Measurements from ENCODE around the gene MIAT.
A peak's percentile ranks its signal among the peaks of the same experiment; 100 is the strongest.

MIAT gene

GRCh38 chr22:26713823-26714449, 56.5 kb downstream of the MIAT start:
- H3K4me1 Mint-ChIP-seq, result peaks cover 31% of the 10 kb centered on the region
- no peak overlapping the region for H3K27ac Mint-ChIP-seq
- H3K36me3 Mint-ChIP-seq, result peaks cover 52% of the 10 kb centered on the region
- H3K9me3 Mint-ChIP-seq, result no peaks in the 10 kb centered on the region
- H3K27me3 Mint-ChIP-seq, result no peaks in the 10 kb centered on the region
- no peak for ATAC-seq
- H3K4me3 Mint-ChIP-seq, result no peak overlapping the region

- Mint-ChIP-seq H3K36me3 (peaks cover 61% of the 10 kb centered on the region), H3K27me3 (no peaks in the 10 kb centered on the region), H3K4me1 (peaks cover 31% of the 10 kb centered on the region), H3K9me3 (no peaks in the 10 kb centered on the region), H3K4me3 (no peak overlapping the region), H3K27ac (no peak overlapping the region)
- ATAC-seq, result no peak
These were observed 57.6 kb downstream of the MIAT start for GRCh38 chr22:26714971-26715370.

DNA sequence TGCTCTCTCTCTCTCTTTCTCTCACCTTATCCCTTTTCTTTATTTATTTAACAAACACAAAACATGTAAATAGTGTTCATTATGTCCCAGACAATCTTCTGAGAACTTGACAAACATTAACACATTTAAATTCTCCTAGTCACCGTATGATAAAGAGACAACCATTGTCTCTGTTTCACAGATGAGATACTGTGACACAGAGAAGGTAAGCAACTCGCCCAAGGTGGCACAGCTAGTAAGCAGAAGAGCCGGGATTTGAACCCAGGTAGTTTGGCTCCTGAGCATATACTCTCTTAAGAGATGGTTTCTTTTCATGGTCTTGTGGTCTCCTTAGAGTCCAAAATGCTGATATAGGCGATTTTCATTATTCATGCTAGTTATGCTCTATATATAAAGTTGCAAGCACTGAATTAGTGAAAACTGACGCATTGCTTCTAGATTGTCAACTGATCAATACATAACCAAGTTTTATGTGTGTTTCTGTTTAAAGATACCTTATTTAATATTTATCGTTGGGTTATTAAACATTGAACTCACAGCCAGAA, 58.1 kb downstream of the MIAT start:
- Mint-ChIP-seq H3K4me3 (no peak overlapping the region), H3K27me3 (no peaks in the 10 kb centered on the region), H3K36me3 (peaks cover 64% of the 10 kb centered on the region), H3K9me3 (no peaks in the 10 kb centered on the region), H3K4me1 (peaks cover 29% of the 10 kb centered on the region), H3K27ac (no peak overlapping the region)
- no peak for ATAC-seq

DNA sequence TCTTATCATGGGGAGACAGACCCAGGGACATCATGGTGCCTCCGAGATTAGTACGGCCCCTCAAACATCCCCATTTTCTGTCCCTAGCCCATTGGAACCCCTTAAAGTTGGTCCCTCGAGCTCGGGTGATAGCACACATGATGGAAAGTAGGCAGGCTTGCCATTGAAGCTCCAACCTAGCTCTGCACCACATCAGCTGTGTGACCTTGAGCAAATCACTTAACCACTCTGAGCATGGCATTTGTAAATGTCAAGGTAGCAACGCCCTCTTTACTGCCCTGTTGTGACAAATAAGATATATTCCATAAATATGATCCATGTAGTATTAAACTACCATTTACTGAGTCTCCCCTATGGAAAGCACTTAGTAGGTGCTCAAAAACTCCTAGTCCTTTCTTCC, 61.1 kb downstream of the MIAT start:
- H3K27ac Mint-ChIP-seq, result no peak overlapping the region
- H3K4me3 Mint-ChIP-seq, result no peak overlapping the region
- peaks cover 73% of the 10 kb centered on the region for H3K36me3 Mint-ChIP-seq
- no peak for ATAC-seq
- H3K27me3 Mint-ChIP-seq, result no peaks in the 10 kb centered on the region
- peaks cover 9% of the 10 kb centered on the region for H3K4me1 Mint-ChIP-seq
- H3K9me3 Mint-ChIP-seq, result no peaks in the 10 kb centered on the region

DNA sequence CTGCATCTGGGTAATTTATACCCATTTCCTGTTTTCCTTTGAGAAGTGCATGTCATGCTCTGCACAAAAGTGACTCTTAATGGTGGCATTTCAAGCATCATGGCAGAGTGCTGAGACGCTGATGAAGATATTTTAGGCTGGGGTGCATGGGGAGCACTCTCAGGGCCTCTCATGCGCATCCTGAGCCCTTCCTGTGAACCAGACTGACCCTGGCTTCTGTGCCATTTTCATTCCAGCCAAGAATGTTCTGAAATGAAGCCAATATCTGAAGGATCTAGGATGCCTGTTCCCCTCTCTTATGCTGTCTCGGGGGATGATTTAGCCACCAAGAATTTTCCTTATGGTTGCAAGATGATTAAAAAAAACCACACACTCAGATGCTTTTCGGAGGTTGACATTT, 61.5 kb downstream of the MIAT start:
- Mint-ChIP-seq H3K4me3 (no peak overlapping the region), H3K36me3 (peaks cover 74% of the 10 kb centered on the region), H3K27ac (no peak overlapping the region), H3K9me3 (no peaks in the 10 kb centered on the region), H3K27me3 (no peaks in the 10 kb centered on the region), H3K4me1 (peaks cover 6% of the 10 kb centered on the region)
- ATAC-seq, result no peak

DNA sequence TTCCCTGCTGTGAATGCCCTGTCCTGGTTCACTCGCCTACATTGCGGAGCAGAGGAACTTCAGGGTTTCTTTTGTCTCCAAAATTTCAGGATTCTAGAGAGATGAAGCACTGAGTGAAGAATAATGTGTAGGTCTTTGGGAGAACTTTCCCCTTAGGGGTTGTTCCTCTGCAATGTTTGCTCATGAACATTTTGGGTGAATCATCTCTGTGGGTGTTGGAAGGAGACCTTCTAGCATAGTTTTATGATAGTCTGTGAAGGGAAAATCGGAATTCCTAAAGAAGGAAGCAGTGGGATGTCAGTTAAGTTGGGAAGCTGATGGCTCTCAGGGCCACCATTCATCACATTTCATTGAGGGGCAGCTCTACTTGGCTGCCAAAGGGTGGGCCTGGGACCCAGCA, 64.8 kb downstream of the MIAT start:
- H3K9me3 Mint-ChIP-seq, result no peaks in the 10 kb centered on the region
- peaks cover 83% of the 10 kb centered on the region for H3K36me3 Mint-ChIP-seq

DNA sequence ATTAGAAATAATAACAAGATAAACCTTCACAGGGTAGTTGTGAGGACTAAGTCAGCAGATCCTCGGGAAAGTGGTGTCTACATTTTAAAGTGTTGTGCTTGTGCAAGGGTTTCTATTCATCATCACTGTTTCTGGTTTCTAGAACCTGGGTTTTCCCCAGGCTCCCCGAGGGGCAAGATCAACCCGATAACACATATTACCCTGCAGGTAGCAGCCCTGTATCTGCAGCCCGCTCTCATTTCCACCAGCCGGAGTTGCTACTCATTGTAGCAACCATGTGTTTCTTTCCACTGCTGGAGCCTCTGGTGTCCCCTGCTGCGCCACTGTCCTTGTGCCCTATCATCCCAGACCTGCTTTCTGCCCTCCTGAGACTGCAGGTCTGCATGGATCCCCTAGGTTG, 67.0 kb downstream of the MIAT start:
- Mint-ChIP-seq H3K4me3 (no peak overlapping the region), H3K9me3 (no peaks in the 10 kb centered on the region), H3K36me3 (peaks cover 83% of the 10 kb centered on the region), H3K4me1 (peaks cover 6% of the 10 kb centered on the region), H3K27ac (peak overlapping the region; percentile 23), H3K27me3 (no peaks in the 10 kb centered on the region)
- ATAC-seq, result no peak

More for the DNA sequence above, 64.8 kb downstream of the MIAT start:
- no peaks in the 10 kb centered on the region for H3K27me3 Mint-ChIP-seq
- H3K27ac Mint-ChIP-seq, result no peak overlapping the region
- no peak for ATAC-seq
- no peak overlapping the region for H3K4me3 Mint-ChIP-seq
- H3K4me1 Mint-ChIP-seq, result peaks cover 6% of the 10 kb centered on the region

DNA sequence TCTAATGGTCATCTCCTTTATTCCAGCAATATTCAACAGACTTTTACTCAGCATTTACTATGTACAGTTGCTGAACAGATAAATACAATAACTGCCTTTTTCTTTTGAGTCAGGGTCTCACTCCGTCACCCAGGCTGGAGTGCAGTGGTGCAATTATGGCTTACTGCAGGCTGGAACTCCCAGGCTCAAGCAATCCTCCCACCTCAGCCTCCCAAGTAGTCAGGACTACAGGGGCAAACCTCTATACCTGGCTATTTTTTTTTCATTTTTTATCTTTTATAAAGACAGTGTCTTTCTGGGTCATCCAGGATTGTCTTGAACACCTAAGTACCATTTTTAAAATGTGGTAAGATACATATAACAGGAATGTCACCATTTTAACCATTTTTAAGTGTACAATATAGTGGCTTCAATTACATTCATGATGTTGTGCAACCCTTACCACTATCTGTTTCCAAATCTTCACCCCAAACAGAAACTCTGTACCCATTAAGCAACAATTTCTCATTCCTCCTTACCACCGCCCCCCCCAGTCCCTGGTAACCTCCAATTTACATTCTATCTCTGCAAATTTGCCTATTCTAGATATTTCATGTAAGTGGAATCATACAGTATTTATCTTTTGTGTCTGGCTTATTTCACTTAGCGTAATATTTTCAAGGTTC, 67.8 kb downstream of the MIAT start:
- no peak overlapping the region for H3K27ac Mint-ChIP-seq

More for the DNA sequence above, 67.8 kb downstream of the MIAT start:
- Mint-ChIP-seq H3K36me3 (peaks cover 80% of the 10 kb centered on the region), H3K4me1 (peaks cover 6% of the 10 kb centered on the region), H3K9me3 (no peaks in the 10 kb centered on the region), H3K4me3 (no peak overlapping the region), H3K27me3 (no peaks in the 10 kb centered on the region)
- ATAC-seq, result no peak
